Body of pancreas (tissue), 4 donors: ENCODE measurements around the gene HSP90AB1.

Experiments used
- CTCF ChIP-seq, 7 experiments: fragments of 450-650 bp in 4 of 7; fragments of 200-600 bp in 3 of 7; sonication (generic) in 3 of 7; IDR thresholded peaks; one replicate each; pipeline ENCODE4 v1.5.1; 2016 to 2019; ENCODE audit warnings: antibody characterized with exemption in 7 of 7
- POLR2A ChIP-seq, 3 donors: fragments of 450-650 bp; IDR thresholded peaks; one replicate each; pipeline ENCODE4 v1.6.1; 2016; ENCODE audit warnings: antibody characterized with exemption in 3 of 3, mild to moderate bottlenecking in 2 of 3

DNA sequence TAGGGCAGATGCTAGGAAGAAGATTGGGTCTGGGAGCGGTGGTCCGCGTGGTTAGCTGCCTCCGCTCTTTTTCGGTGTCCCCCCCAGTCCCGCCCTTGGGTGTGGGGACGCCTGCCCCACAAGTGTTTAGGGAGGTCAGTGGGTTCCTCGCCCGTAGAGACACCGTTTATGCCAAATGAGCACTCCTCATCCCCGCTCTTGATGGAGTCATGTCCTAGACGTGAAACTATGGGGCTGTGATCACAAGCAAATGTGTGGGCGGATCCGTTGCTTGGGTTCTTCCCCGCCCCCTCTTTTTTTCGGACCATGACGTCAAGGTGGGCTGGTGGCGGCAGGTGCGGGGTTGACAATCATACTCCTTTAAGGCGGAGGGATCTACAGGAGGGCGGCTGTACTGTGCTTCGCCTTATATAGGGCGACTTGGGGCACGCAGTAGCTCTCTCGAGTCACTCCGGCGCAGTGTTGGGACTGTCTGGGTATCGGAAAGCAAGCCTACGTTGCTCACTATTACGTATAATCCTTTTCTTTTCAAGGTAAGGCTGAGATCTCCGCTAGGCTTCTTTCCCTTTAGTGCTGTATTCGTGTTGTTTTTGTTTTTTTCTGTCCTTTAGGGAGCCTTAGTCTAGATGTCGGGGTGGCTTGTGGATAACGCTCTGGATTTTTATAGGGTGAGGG, at the start of gene HSP90AB1:
- peak; percentile 98 to 100 (median 100) for TF ChIP-seq POLR2A (IDR thresholded peaks at IDR 0.05)
- peak in 1 of 7 experiments; percentile 18 for TF ChIP-seq CTCF (IDR thresholded peaks at IDR 0.05)
